Naive B cell (primary cell): ENCODE measurements around the gene STK11IP. TPM values are rescaled to one million over a fixed set of nuclear protein-coding genes. Genes with fewer than 3 reads are reported as not detected.

Experiments used
- ATAC-seq, 2 donors: fragments of 150-1000 bp; cut with Tn5 transposase; 2 replicates each; pipeline ENCODE4 v1.10.0; 2021; ENCODE audit warnings: low read depth in 2 of 2, mild to moderate bottlenecking in 2 of 2, moderate library complexity in 2 of 2
- DNase-seq: peaks from one replicate; pipeline ENCODE4 v3.0.0; 2022
- H3K27ac Mint-ChIP-seq, 6 donors: one replicate each; pipeline ENCODE4 v1.8.0; 2020 to 2022; ENCODE audit warnings: mild to moderate bottlenecking in 6 of 6, mixed read lengths in 6 of 6, moderate library complexity in 5 of 6, inconsistent platforms in 2 of 6
- H3K27me3 Mint-ChIP-seq, 3 donors: one replicate each; pipeline ENCODE4 v1.8.0; 2021 to 2022; ENCODE audit warnings: mixed read lengths in 3 of 3, mild to moderate bottlenecking in 1 of 3
- H3K36me3 Mint-ChIP-seq, 2 donors: one replicate each; pipeline ENCODE4 v1.8.0; 2020 to 2022; ENCODE audit warnings: mixed read lengths in 2 of 2, inconsistent platforms in 1 of 2, mild to moderate bottlenecking in 1 of 2
- H3K4me1 Mint-ChIP-seq, 3 donors: one replicate each; pipeline ENCODE4 v1.8.0; 2020 to 2022; ENCODE audit warnings: mixed read lengths in 3 of 3, inconsistent platforms in 1 of 3, mild to moderate bottlenecking in 1 of 3, moderate library complexity in 1 of 3
- H3K4me3 Mint-ChIP-seq, 8 donors: one replicate each; pipeline ENCODE4 v1.8.0; 2020 to 2022; ENCODE audit warnings: mild to moderate bottlenecking in 8 of 8, mixed read lengths in 8 of 8, moderate library complexity in 8 of 8, inconsistent platforms in 2 of 8
- H3K9me3 Mint-ChIP-seq, 7 donors: one replicate each; pipeline ENCODE4 v1.8.0; 2020 to 2022; ENCODE audit warnings: mixed read lengths in 7 of 7, mild to moderate bottlenecking in 5 of 7, inconsistent platforms in 2 of 7, moderate library complexity in 1 of 7
- polyA plus RNA-seq, 6 donors: library from polyadenylated mRNA; unstranded; fragments of 300-500 nt; fragmentation: Illumina TruSeq; gene quantifications; one replicate each; pipeline ENCODE4 v1.2.3, GENCODE V29; 2021; ENCODE audit warnings: low read depth in 6 of 6

STK11IP gene
- polyA plus RNA-seq, 6 donors from 2014 or later = 11.5 to 16.0 (median 13.5) TPM

GRCh38 chr2:219608399-219608964 lies 10.8 kb downstream of the STK11IP start:
- Mint-ChIP-seq H3K27ac (no peak overlapping the region), H3K4me1 (peaks cover 26 to 28% (median 27%) of the 10 kb centered on the region in 3 donors), H3K36me3 (peaks cover 26 to 29% of the 10 kb centered on the region in 2 donors), H3K27me3 (no peaks in the 10 kb centered on the region), H3K9me3 (no peaks in the 10 kb centered on the region), H3K4me3 (no peak overlapping the region)
- ATAC-seq = no peak
- no peak for DNase-seq

DNA sequence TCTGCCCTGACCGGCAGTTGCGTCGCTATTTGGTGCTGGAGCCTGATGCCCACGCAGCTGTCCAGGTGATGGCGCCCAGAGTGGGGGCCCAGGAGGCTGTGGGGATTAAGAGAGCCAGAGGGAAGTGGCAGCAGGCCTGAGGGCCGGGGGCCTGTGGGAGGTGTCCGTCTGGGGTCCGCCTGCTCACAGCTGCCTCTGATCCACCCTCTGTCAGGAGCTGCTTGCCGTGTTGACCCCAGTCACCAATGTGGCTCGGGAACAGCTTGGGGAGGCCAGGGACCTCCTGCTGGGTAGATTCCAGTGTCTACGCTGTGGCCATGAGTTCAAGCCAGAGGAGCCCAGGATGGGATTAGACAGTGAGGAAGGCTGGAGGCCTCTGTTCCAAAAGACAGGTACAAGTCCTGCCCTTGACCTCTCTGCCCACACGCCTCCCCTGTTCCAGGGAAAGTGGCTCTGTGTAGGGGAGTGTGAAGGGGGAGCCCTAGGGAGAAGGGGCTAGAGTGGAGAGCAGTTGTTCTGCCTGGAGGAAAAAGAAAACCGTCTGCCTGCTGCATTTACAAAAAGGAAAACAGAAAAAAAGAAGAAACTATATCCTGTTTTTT lies 11.6 kb downstream of the STK11IP start:
- Mint-ChIP-seq H3K27me3 (no peaks in the 10 kb centered on the region), H3K4me3 (peak overlapping the region in 1 of 8 donors; percentile 25), H3K27ac (no peak overlapping the region), H3K9me3 (no peaks in the 10 kb centered on the region), H3K36me3 (peaks cover 23 to 29% of the 10 kb centered on the region in 2 donors), H3K4me1 (peaks cover 18 to 22% (median 19%) of the 10 kb centered on the region in 3 donors)
- DNase-seq (no peak), ATAC-seq (no peak)

DNA sequence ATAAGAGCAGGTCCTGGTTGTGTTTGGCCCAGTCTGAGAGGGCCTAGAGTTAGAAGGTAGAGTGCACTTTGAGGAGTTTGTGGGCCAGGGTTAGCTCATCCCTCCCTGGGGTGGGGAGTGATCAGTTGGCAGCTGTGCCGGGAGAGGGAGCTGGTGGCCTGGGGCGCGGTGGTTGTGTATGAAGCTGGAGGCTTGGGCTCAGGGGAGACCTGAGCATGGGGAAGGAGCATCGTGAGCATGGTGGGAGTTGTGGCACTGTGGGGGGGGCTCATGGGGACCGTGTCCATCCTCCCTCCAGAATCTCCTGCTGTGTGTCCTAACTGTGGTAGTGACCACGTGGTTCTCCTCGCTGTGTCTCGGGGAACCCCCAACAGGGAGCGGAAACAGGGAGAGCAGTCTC lies 13.6 kb downstream of the STK11IP start:
- Mint-ChIP-seq H3K27ac (peak overlapping the region in 2 of 6 donors; percentile 62 to 93), H3K36me3 (peaks cover 25 to 29% of the 10 kb centered on the region in 2 donors), H3K4me3 (peak overlapping the region in 1 of 8 donors; percentile 27), H3K4me1 (peaks cover 13 to 22% (median 15%) of the 10 kb centered on the region in 3 donors), H3K27me3 (no peaks in the 10 kb centered on the region), H3K9me3 (no peaks in the 10 kb centered on the region)
- DNase-seq (no peak), ATAC-seq (no peak)

DNA sequence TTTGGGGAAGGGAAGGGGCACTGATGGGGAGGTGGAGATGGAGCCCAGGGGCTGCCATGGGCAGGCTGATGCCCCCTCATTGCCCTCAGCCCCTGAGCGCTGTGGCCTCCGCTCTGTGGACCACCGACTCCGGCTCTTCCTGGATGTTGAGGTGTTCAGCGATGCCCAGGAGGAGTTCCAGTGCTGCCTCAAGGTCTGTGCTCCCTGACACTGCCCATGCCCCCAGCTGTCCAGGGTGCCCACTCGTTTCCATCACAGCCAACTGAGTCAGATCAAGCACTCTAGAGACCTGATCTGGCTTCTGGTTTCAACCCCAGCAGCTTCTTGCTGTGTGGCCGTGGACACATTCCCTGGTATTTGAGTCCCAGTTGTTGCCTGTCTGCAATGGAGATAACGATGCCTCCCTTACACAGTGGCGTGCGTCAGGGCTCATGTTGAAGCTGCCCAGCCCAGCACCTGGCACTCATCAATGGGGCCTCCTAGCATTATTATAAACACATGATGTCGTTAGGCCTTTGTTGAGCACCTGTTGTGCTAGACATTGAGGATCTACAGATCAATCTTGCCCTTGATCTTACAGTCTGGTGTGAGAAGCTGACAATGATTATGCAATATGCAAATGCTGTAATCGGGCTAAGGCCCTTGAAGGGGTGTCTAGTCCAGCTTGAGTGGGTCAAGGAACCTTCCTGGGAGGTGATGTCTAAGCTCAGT lies 14.4 kb downstream of the STK11IP start:
- no peak for ATAC-seq
- Mint-ChIP-seq H3K36me3 (peaks cover 25% of the 10 kb centered on the region in 2 donors), H3K9me3 (no peaks in the 10 kb centered on the region), H3K27ac (peak overlapping the region in 5 of 6 donors; percentile 72 to 91 (median 76)), H3K4me1 (peaks cover 13 to 22% (median 15%) of the 10 kb centered on the region in 3 donors), H3K27me3 (no peaks in the 10 kb centered on the region), H3K4me3 (peak overlapping the region in 6 of 8 donors; percentile 2 to 78 (median 46))
- no peak for DNase-seq

DNA sequence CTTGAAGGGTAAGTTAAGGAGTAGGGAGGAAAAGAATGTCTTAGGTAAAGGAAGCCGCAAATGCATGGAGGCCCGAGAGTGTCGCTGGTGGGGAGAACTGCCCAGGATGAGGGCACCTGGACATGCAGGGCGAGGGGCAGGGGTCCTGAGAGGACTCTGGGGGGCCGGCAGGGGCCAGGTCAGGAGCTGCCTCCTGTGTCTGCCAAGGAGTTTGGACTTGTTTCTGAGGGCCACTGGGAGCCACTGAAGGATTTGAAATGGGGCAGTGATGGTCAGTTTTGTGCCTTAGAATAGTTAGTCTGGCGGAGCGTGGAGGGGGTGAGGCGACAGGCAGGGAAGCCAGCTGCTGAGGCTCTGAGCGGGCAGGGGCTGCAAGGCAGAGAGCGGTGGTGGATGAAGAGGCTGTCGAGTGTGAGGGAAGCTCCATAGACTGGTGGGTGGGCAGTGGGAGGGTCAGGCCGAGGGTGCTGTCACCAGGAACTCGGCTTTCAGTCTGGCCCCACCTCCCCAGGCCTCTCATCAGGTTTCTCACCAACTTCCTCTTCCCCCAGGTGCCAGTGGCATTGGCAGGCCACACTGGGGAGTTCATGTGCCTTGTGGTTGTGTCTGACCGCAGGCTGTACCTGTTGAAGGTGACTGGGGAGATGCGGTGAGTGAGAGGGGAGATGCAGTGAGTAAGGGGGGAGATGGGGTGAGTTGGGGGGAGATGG lies 15.1 kb downstream of the STK11IP start:
- peak overlapping the region in 7 of 8 donors; percentile 4 to 78 (median 52) for H3K4me3 Mint-ChIP-seq
- H3K27me3 Mint-ChIP-seq = no peaks in the 10 kb centered on the region
- DNase-seq (peak; percentile 42), ATAC-seq (peak; percentile 92 to 97)
- H3K9me3 Mint-ChIP-seq = no peaks in the 10 kb centered on the region
- H3K4me1 Mint-ChIP-seq = peaks cover 13 to 22% (median 15%) of the 10 kb centered on the region in 3 donors
- peak overlapping the region; percentile 72 to 91 (median 77) for H3K27ac Mint-ChIP-seq
- H3K36me3 Mint-ChIP-seq = peaks cover 24 to 25% of the 10 kb centered on the region in 2 donors

- H3K27me3 Mint-ChIP-seq = no peaks in the 10 kb centered on the region
These were observed 15.9 kb downstream of the STK11IP start for GRCh38 chr2:219613461-219614070.

GRCh38 chr2:219614076-219614860 lies 16.6 kb downstream of the STK11IP start:
- H3K4me1 Mint-ChIP-seq = peaks cover 13 to 22% (median 15%) of the 10 kb centered on the region in 3 donors
- H3K27ac Mint-ChIP-seq = peak overlapping the region in 1 of 6 donors; percentile 80
- no peaks in the 10 kb centered on the region for H3K27me3 Mint-ChIP-seq
- H3K9me3 Mint-ChIP-seq = no peaks in the 10 kb centered on the region
- DNase-seq (no peak), ATAC-seq (no peak)
- H3K4me3 Mint-ChIP-seq = no peak overlapping the region
- peaks cover 24 to 25% of the 10 kb centered on the region in 2 donors for H3K36me3 Mint-ChIP-seq

More at GRCh38 chr2:219613461-219614070, 15.9 kb downstream of the STK11IP start:
- Mint-ChIP-seq H3K36me3 (peaks cover 24 to 25% of the 10 kb centered on the region in 2 donors), H3K4me3 (peak overlapping the region in 1 of 8 donors; percentile 48), H3K9me3 (no peaks in the 10 kb centered on the region), H3K27ac (peak overlapping the region in 1 of 6 donors; percentile 75), H3K4me1 (peaks cover 13 to 22% (median 15%) of the 10 kb centered on the region in 3 donors)
- DNase-seq (no peak), ATAC-seq (no peak)

DNA sequence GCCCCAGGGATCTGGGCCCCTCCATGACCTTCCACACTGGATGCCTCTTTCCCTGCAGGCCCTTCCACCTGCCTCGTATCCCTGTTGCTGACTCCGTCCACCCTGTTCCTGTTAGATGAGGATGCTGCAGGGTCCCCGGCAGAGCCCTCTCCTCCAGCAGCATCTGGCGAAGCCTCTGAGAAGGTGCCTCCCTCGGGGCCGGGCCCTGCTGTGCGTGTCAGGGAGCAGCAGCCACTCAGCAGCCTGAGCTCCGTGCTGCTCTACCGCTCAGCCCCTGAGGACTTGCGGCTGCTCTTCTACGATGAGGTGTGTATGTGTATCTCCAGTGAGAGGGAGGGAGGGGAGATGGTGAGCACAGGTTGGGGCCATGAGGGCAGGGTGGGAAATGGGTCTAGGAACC lies 17.4 kb downstream of the STK11IP start:
- Mint-ChIP-seq H3K9me3 (no peaks in the 10 kb centered on the region), H3K27ac (peak overlapping the region in 1 of 6 donors; percentile 62), H3K4me3 (no peak overlapping the region), H3K36me3 (peaks cover 18 to 25% of the 10 kb centered on the region in 2 donors), H3K27me3 (no peaks in the 10 kb centered on the region), H3K4me1 (peaks cover 13 to 22% (median 15%) of the 10 kb centered on the region in 3 donors)
- DNase-seq = no peak
- ATAC-seq = no peak

DNA sequence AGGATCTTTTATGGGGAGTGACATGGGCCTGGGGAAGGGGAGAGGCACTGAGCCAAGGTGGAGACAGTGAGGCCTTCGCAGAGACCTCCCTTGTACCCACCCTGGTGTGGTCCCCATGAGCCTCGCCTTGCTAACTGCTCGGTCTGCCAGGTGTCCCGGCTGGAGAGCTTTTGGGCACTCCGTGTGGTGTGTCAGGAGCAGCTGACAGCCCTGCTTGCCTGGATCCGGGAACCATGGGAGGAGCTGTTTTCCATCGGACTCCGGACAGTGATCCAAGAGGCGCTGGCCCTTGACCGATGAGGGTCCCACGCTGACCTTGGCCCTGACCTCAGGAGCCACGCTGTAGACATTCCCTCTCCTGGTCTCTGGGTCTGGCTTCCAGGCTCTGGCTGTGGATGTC lies 18.2 kb downstream of the STK11IP start:
- H3K9me3 Mint-ChIP-seq = no peaks in the 10 kb centered on the region

DNA sequence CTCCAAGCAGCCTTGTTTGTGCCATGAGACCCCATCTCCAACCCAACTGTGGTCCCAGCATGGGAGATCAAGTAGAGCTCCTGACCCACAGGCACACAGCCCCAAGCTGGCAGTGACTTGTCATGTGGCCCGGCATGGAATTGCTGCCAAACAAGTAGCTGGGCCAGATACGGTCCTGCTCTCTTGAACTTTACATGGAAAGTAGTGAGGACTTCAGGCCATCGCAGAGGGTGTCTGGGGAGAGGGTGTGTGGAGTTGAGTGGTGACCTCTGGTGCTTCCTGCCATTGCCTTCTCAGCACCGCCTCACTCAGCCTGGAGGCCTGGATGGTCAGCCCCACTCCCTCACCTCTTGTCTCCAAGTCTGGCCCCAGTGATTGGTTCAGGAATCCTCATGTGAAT lies 18.9 kb downstream of the STK11IP start:
- Mint-ChIP-seq H3K36me3 (peaks cover 9 to 15% of the 10 kb centered on the region in 2 donors), H3K27ac (peak overlapping the region in 1 of 6 donors; percentile 78)

More for the DNA sequence above, 18.2 kb downstream of the STK11IP start:
- no peak for DNase-seq
- Mint-ChIP-seq H3K4me3 (no peak overlapping the region), H3K27ac (no peak overlapping the region), H3K36me3 (peaks cover 14 to 22% of the 10 kb centered on the region in 2 donors), H3K27me3 (no peaks in the 10 kb centered on the region), H3K4me1 (peaks cover 13 to 21% (median 15%) of the 10 kb centered on the region in 3 donors)
- ATAC-seq = no peak

GRCh38 chr2:219618733-219619122 lies 21.1 kb downstream of the STK11IP start:
- DNase-seq (no peak), ATAC-seq (no peak)
- Mint-ChIP-seq H3K9me3 (no peaks in the 10 kb centered on the region), H3K36me3 (peaks cover 5 to 14% of the 10 kb centered on the region in 2 donors), H3K27ac (peak overlapping the region in 1 of 6 donors; percentile 45), H3K4me1 (peaks cover 0 to 5% (median 0%) of the 10 kb centered on the region in 3 donors), H3K27me3 (peaks cover 12 to 25% (median 23%) of the 10 kb centered on the region in 3 donors), H3K4me3 (no peak overlapping the region)

More for the DNA sequence above, 18.9 kb downstream of the STK11IP start:
- peaks cover 12 to 16% (median 15%) of the 10 kb centered on the region in 3 donors for H3K4me1 Mint-ChIP-seq
- DNase-seq (no peak), ATAC-seq (no peak)
- H3K4me3 Mint-ChIP-seq = no peak overlapping the region
- H3K27me3 Mint-ChIP-seq = peaks cover 0 to 5% (median 4%) of the 10 kb centered on the region in 3 donors
- no peaks in the 10 kb centered on the region for H3K9me3 Mint-ChIP-seq

DNA sequence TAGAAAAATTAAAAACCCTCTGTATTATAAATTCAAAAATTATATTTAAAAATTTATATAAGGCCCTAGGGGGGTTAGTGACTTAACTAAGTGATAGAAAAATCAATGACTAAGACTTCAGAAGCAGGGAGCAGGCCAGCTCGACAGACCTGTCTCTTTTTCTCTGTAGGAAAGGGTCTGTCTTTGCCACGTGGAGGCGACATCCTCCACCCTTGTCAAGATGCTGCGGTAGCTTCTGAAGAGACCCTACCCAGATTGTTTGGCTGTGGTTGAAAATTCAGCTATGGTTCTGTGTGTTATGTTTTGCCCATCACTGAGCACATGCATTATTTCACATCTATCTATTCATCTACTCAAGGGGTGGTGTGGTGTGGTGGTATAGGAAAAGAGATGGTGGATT lies 21.6 kb downstream of the STK11IP start:
- Mint-ChIP-seq H3K4me1 (peaks cover 0 to 4% (median 0%) of the 10 kb centered on the region in 3 donors), H3K36me3 (peaks cover 5 to 14% of the 10 kb centered on the region in 2 donors), H3K9me3 (no peaks in the 10 kb centered on the region), H3K4me3 (no peak overlapping the region), H3K27ac (no peak overlapping the region), H3K27me3 (peaks cover 17 to 30% (median 26%) of the 10 kb centered on the region in 3 donors)
- no peak for ATAC-seq
- no peak for DNase-seq
